22Rv1 (cell line): ENCODE results near the gene ZFX.

ENCODE experiments used
- H3K27ac ChIP-seq: fragments of 450-650 bp; 2 replicates; pipeline ENCODE4 v1.5.1; 2017
- CTCF ChIP-seq: fragments of 450-650 bp; IDR thresholded peaks from 2 replicates; pipeline ENCODE4 v1.5.1; 2017; ENCODE audit warnings: mild to moderate bottlenecking
- ZFX ChIP-seq: fragments of 450-650 bp; IDR thresholded peaks from 2 replicates; pipeline ENCODE4 v1.6.1; 2017; ENCODE audit warnings: antibody characterized with exemption, borderline replicate concordance

Gene ZFX

GRCh38 chrX:24210190-24210589, 60.7 kb downstream of the ZFX start:
- TF ChIP-seq ZFX, result no peak
- no peak for TF ChIP-seq CTCF

GRCh38 chrX:24214568-24214967, 65.0 kb downstream of the ZFX start:
- no peak for TF ChIP-seq CTCF
- no peak for TF ChIP-seq ZFX
- H3K27ac ChIP-seq, result no peak overlapping the region

More at GRCh38 chrX:24210190-24210589, 60.7 kb downstream of the ZFX start:
- no peak overlapping the region for H3K27ac ChIP-seq

- H3K27ac ChIP-seq, result no peak overlapping the region
- TF ChIP-seq ZFX (no peak), CTCF (no peak)
These were observed 65.7 kb downstream of the ZFX start for GRCh38 chrX:24215272-24215671.

- no peak overlapping the region for H3K27ac ChIP-seq
- TF ChIP-seq CTCF, result no peak
- TF ChIP-seq ZFX, result no peak
These were observed 66.5 kb downstream of the ZFX start for GRCh38 chrX:24216037-24216436.

GRCh38 chrX:24216827-24217226, 67.3 kb downstream of the ZFX start:
- TF ChIP-seq ZFX (no peak), CTCF (no peak)
- no peak overlapping the region for H3K27ac ChIP-seq

- TF ChIP-seq ZFX (no peak), CTCF (no peak)
- H3K27ac ChIP-seq, result no peak overlapping the region
These were observed 69.8 kb downstream of the ZFX start for GRCh38 chrX:24219320-24219719.

GRCh38 chrX:24221872-24222271, 72.3 kb downstream of the ZFX start:
- no peak for TF ChIP-seq ZFX
- TF ChIP-seq CTCF, result no peak
- no peak overlapping the region for H3K27ac ChIP-seq
